Testis (tissue), 3 donors: ENCODE measurements around the gene PPP3R1. TPM values are rescaled to one million over a fixed set of nuclear protein-coding genes. Genes with fewer than 3 reads are reported as not detected.

Experiments used
- DNase-seq: peaks from one replicate; pipeline ENCODE4 v3.0.0-alpha.2; 2019
- H3K27ac ChIP-seq, 2 donors: fragments of 200-600 bp; sonication (generic); one replicate each; pipeline ENCODE4 v1.5.1; 2019
- H3K27me3 ChIP-seq: fragments of 200-600 bp; sonication (generic); one replicate; pipeline ENCODE4 v1.5.1; 2019
- H3K36me3 ChIP-seq: fragments of 200-600 bp; sonication (generic); one replicate; pipeline ENCODE4 v1.5.1; 2017; ENCODE audit warnings: low read depth; ENCODE audit errors: missing control alignments
- H3K4me1 ChIP-seq: fragments of 200-600 bp; sonication (generic); one replicate; pipeline ENCODE4 v1.5.1; 2019
- H3K4me3 ChIP-seq, 2 donors: fragments of 200-600 bp; sonication (generic); one replicate each; pipeline ENCODE4 v1.5.1; 2017 to 2019
- H3K9me3 ChIP-seq: fragments of 200-600 bp; sonication (generic); one replicate; pipeline ENCODE4 v1.5.1; 2017
- CTCF ChIP-seq, 3 experiments: fragments of 450-650 bp in 2 of 3; fragments of 200-600 bp in 1 of 3; sonication (generic) in 1 of 3; IDR thresholded peaks; one replicate each; pipeline ENCODE4 v1.5.1; 2016 to 2019; ENCODE audit warnings: antibody characterized with exemption in 3 of 3, mild to moderate bottlenecking in 2 of 3, moderate library complexity in 1 of 3
- POLR2A ChIP-seq: fragments of 450-650 bp; IDR thresholded peaks from one replicate; pipeline ENCODE4 v1.6.1; 2017; ENCODE audit warnings: antibody characterized with exemption, mild to moderate bottlenecking, moderate library complexity
- WGBS, 2 donors: methylation state at CpG; one replicate each; pipeline ENCODE4 v1.1.5; 2018; 5-methylcytosine and 5-hydroxymethylcytosine counted together
- intact Hi-C: fragments of 100-400 bp; cut with DNase I; formaldehyde crosslinking; loops from one replicate; pipeline ENCODE4 v1.15.1; 2023; ENCODE audit warnings: low total_unique reads
- polyA plus RNA-seq: library from polyadenylated mRNA; stranded (reverse); fragments of 350-450 nt; fragmentation: Illumina TruSeq; extraction: RNeasy Lipid Tissue Mini Kit (QIAGEN cat#74804); gene quantifications from one replicate; pipeline ENCODE4 v1.2.3, GENCODE V29; 2014; ENCODE audit warnings: low read depth, low replicate concordance; ENCODE audit not compliant: insufficient read depth
- total RNA-seq, 2 donors: library from RNA; depleted of rRNA; stranded (reverse); fragments of >200 nt; gene quantifications; one replicate each; pipeline ENCODE4 v1.2.3, GENCODE V29; 2016

PPP3R1 gene
- total and polyA plus RNA-seq, 3 donors from 2014 or later = 35.7 to 45.0 (median 37.0) TPM

GRCh38 chr2:68272246-68272994, 20.1 kb upstream of the PPP3R1 start:
- H3K9me3 ChIP-seq = no peaks in the 10 kb centered on the region
- TF ChIP-seq POLR2A = no peak
- no peak for TF ChIP-seq CTCF (IDR thresholded peaks at IDR 0.05)
- intact Hi-C loops = no loop called here
- H3K36me3 ChIP-seq = no peaks in the 10 kb centered on the region
- WGBS, 2 donors = 70 to 90% methylated on average over 2 of the region's 2 CpGs
- H3K27me3 ChIP-seq = no peaks in the 10 kb centered on the region
- DNase-seq = no peak
- H3K4me3 ChIP-seq = no peak overlapping the region
- no peaks in the 10 kb centered on the region for H3K4me1 ChIP-seq
- no peak overlapping the region for H3K27ac ChIP-seq

- intact Hi-C loops = no loop called here
- no peak for DNase-seq
- no peaks in the 10 kb centered on the region for H3K27me3 ChIP-seq
- no peak for TF ChIP-seq CTCF (IDR thresholded peaks at IDR 0.05)
- no peak for TF ChIP-seq POLR2A
- H3K4me3 ChIP-seq = no peak overlapping the region
- WGBS, 2 donors = 91 to 93% methylated on average over 1 of the region's 1 CpG
- H3K36me3 ChIP-seq = no peaks in the 10 kb centered on the region
- H3K27ac ChIP-seq = no peak overlapping the region
- no peaks in the 10 kb centered on the region for H3K9me3 ChIP-seq
- H3K4me1 ChIP-seq = no peaks in the 10 kb centered on the region
Observed at GRCh38 chr2:68266655-68267054, 14.3 kb upstream of the PPP3R1 start.

- DNase-seq = no peak
- no peak for TF ChIP-seq CTCF (IDR thresholded peaks at IDR 0.05)
- TF ChIP-seq POLR2A = no peak
- no peak overlapping the region for H3K27ac ChIP-seq
- H3K4me1 ChIP-seq = no peaks in the 10 kb centered on the region
- no peaks in the 10 kb centered on the region for H3K27me3 ChIP-seq
- H3K9me3 ChIP-seq = no peaks in the 10 kb centered on the region
- no peaks in the 10 kb centered on the region for H3K36me3 ChIP-seq
- H3K4me3 ChIP-seq = no peak overlapping the region
- 93 to 95% methylated on average over 2 of the region's 2 CpGs for WGBS, 2 donors
- intact Hi-C loops = no loop called here
Observed at GRCh38 chr2:68263632-68264031, 11.3 kb upstream of the PPP3R1 start.

- Histone ChIP-seq H3K4me1 (peaks cover 2% of the 10 kb centered on the region), H3K36me3 (no peaks in the 10 kb centered on the region), H3K27ac (no peak overlapping the region), H3K27me3 (no peaks in the 10 kb centered on the region), H3K9me3 (no peaks in the 10 kb centered on the region), H3K4me3 (no peak overlapping the region)
- DNase-seq = no peak
- WGBS, 2 donors = 89 to 93% methylated on average over 2 of the region's 2 CpGs
- intact Hi-C loops = no loop called here
- no peak for TF ChIP-seq CTCF (IDR thresholded peaks at IDR 0.05)
- TF ChIP-seq POLR2A = no peak
Observed at GRCh38 chr2:68258851-68259250, 6.5 kb upstream of the PPP3R1 start.

- WGBS, 2 donors = 79 to 84% methylated on average over 1 of the region's 1 CpG
- no peak for DNase-seq
- H3K9me3 ChIP-seq = no peaks in the 10 kb centered on the region
- H3K27me3 ChIP-seq = no peaks in the 10 kb centered on the region
- H3K4me1 ChIP-seq = peaks cover 5% of the 10 kb centered on the region
- peak overlapping the region in 1 of 2 donors; percentile 4 for H3K27ac ChIP-seq
- intact Hi-C loops = no loop called here
- no peak for TF ChIP-seq CTCF (IDR thresholded peaks at IDR 0.05)
- no peak for TF ChIP-seq POLR2A
- H3K36me3 ChIP-seq = no peaks in the 10 kb centered on the region
- no peak overlapping the region for H3K4me3 ChIP-seq
Observed at GRCh38 chr2:68256093-68256450, 3.7 kb upstream of the PPP3R1 start.
